Panc1 (cell line): ENCODE data around the gene ROBO1.

Experiments
- POLR2AphosphoS5 ChIP-seq: IDR thresholded peaks from 2 replicates; pipeline ENCODE4 v1.6.1; 2012; ENCODE audit warnings: mild to moderate bottlenecking, low read depth, low read length, moderate library complexity
- SIN3A ChIP-seq: IDR thresholded peaks from 2 replicates; pipeline ENCODE4 v1.6.1; 2012; ENCODE audit warnings: low read depth, mild to moderate bottlenecking, low read length, moderate library complexity, borderline replicate concordance; ENCODE audit not compliant: insufficient read depth
- TCF7L2 ChIP-seq: IDR thresholded peaks from 2 replicates; pipeline ENCODE4 v1.6.1; 2011; ENCODE audit warnings: mild to moderate bottlenecking, low read depth, low read length, inconsistent platforms
- TF ChIP-seq, protein P1 (sequence below): fragments of 450-650 bp; IDR thresholded peaks from 2 replicates; pipeline ENCODE4 v1.5.1; 2017; ENCODE audit warnings: mild to moderate bottlenecking
- TF ChIP-seq, protein P2 (sequence below), 2 experiments: IDR thresholded peaks; 2 replicates each; pipeline ENCODE4 v1.6.1; 2011 to 2012; ENCODE audit warnings: low read depth in 2 of 2, control low read depth in 1 of 2, low read length in 1 of 2, mild to moderate bottlenecking in 1 of 2, moderate library complexity in 1 of 2; ENCODE audit not compliant: insufficient read depth in 1 of 2

DNA sequence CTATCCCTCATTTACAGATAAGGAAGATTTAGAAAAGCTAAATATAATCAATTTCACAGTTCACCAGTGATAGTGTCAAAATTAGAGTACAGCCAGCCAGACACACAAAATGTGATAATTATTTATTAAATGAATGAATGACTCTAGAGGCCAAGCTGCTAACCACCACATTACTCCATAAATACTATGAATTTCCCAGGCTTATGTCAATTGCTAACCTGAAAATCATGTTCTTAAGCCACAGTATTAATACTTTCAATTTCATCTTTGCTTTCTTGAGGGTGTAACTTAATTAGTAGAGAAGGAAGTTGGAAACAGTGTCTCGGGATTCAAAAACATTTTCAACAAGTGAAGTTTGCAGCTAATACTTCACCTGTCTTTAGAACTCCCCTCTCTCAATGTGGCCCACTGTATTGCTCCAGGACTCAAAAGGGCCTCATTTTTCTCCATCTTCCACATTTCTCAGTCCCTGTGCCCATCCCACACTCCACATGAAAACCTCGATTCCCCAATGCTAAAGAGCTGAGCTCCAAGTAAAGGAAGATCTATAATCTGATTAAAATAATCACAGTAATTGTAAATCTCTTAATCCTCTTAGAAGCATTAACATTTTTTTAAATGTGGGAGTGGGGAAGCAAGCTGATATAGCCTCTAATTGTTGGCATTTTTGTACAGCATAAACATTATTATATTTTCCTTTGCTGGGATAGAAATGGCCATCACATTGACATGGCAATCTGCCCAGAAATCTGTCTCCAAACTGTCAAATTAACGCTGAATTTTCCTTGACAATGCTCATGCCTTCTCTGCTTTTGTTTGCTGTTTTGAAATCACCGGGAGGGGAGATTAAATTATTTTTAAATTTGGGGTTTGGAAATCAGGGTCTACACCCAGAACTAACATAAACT, 765.1 kb downstream of the ROBO1 start:
- TF ChIP-seq, protein P1, sequence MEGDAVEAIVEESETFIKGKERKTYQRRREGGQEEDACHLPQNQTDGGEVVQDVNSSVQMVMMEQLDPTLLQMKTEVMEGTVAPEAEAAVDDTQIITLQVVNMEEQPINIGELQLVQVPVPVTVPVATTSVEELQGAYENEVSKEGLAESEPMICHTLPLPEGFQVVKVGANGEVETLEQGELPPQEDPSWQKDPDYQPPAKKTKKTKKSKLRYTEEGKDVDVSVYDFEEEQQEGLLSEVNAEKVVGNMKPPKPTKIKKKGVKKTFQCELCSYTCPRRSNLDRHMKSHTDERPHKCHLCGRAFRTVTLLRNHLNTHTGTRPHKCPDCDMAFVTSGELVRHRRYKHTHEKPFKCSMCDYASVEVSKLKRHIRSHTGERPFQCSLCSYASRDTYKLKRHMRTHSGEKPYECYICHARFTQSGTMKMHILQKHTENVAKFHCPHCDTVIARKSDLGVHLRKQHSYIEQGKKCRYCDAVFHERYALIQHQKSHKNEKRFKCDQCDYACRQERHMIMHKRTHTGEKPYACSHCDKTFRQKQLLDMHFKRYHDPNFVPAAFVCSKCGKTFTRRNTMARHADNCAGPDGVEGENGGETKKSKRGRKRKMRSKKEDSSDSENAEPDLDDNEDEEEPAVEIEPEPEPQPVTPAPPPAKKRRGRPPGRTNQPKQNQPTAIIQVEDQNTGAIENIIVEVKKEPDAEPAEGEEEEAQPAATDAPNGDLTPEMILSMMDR = no peak
- no peak for TF ChIP-seq SIN3A
- no peak for TF ChIP-seq POLR2AphosphoS5
- no peak for TF ChIP-seq TCF7L2
- TF ChIP-seq, protein P2, sequence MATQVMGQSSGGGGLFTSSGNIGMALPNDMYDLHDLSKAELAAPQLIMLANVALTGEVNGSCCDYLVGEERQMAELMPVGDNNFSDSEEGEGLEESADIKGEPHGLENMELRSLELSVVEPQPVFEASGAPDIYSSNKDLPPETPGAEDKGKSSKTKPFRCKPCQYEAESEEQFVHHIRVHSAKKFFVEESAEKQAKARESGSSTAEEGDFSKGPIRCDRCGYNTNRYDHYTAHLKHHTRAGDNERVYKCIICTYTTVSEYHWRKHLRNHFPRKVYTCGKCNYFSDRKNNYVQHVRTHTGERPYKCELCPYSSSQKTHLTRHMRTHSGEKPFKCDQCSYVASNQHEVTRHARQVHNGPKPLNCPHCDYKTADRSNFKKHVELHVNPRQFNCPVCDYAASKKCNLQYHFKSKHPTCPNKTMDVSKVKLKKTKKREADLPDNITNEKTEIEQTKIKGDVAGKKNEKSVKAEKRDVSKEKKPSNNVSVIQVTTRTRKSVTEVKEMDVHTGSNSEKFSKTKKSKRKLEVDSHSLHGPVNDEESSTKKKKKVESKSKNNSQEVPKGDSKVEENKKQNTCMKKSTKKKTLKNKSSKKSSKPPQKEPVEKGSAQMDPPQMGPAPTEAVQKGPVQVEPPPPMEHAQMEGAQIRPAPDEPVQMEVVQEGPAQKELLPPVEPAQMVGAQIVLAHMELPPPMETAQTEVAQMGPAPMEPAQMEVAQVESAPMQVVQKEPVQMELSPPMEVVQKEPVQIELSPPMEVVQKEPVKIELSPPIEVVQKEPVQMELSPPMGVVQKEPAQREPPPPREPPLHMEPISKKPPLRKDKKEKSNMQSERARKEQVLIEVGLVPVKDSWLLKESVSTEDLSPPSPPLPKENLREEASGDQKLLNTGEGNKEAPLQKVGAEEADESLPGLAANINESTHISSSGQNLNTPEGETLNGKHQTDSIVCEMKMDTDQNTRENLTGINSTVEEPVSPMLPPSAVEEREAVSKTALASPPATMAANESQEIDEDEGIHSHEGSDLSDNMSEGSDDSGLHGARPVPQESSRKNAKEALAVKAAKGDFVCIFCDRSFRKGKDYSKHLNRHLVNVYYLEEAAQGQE (IDR thresholded peaks at IDR 0.05; ENCODE audit: insufficient read depth in 1 of 2, low read depth in 2 of 2, low read length in 1 of 2) = no peak
